Activated naive CD4-positive, alpha-beta T cell treated with Interleukin-2 at 50 U/mL for 16 hours (primary cell): ENCODE measurements around the gene PDZD4.

Experiments used
- DNase-seq: peaks from one replicate; pipeline ENCODE4 v3.0.0-alpha.2; 2020

Gene PDZD4

GRCh38 chrX:153782313-153782712 is 48.0 kb downstream of the PDZD4 start:
- no peak for DNase-seq

GRCh38 chrX:153781428-153782047 is 48.8 kb downstream of the PDZD4 start:
- DNase-seq: no peak

- DNase-seq: no peak
These were observed 49.5 kb downstream of the PDZD4 start, which contains the start of gene SRPK3 for GRCh38 chrX:153780678-153781427. SRPK3 (plus strand) TSS chrX:153781041; CDS start chrX:153781087, 46 bp downstream.

- no peak for DNase-seq
These were observed 50.3 kb downstream of the PDZD4 start for GRCh38 chrX:153779891-153780677.

- no peak for DNase-seq
These were observed 51.7 kb downstream of the PDZD4 start for GRCh38 chrX:153778684-153779101.

- no peak for DNase-seq
These were observed 52.2 kb downstream of the PDZD4 start for GRCh38 chrX:153778181-153778580.

GRCh38 chrX:153777261-153778090 is 52.9 kb downstream of the PDZD4 start:
- no peak for DNase-seq

GRCh38 chrX:153776611-153777045 is 53.7 kb downstream of the PDZD4 start:
- DNase-seq: no peak

- no peak for DNase-seq
These were observed 54.2 kb downstream of the PDZD4 start for GRCh38 chrX:153776120-153776599.

GRCh38 chrX:153775293-153776119 is 54.8 kb downstream of the PDZD4 start:
- DNase-seq: no peak

- no peak for DNase-seq
These were observed 55.6 kb downstream of the PDZD4 start for GRCh38 chrX:153774576-153775292.

- no peak for DNase-seq
These were observed 56.4 kb downstream of the PDZD4 start for GRCh38 chrX:153773741-153774575.

GRCh38 chrX:153773218-153773611 is 57.1 kb downstream of the PDZD4 start:
- DNase-seq: no peak

- DNase-seq: no peak
These were observed 57.8 kb downstream of the PDZD4 start for GRCh38 chrX:153772316-153773217.

- DNase-seq: no peak
These were observed 58.7 kb downstream of the PDZD4 start for GRCh38 chrX:153771415-153772315.

- DNase-seq: no peak
These were observed 59.5 kb downstream of the PDZD4 start for GRCh38 chrX:153770601-153771414.
